HG03175 (cell line): ENCODE results near the gene FGF9.

Experiments used
- ATAC-seq: cut with Tn5 transposase; IDR thresholded peaks from one replicate; pipeline ENCODE4 v1.9.1; 2021; ENCODE audit warnings: mild to moderate bottlenecking, moderate library complexity; ENCODE audit not compliant: unreplicated experiment

FGF9 gene

DNA sequence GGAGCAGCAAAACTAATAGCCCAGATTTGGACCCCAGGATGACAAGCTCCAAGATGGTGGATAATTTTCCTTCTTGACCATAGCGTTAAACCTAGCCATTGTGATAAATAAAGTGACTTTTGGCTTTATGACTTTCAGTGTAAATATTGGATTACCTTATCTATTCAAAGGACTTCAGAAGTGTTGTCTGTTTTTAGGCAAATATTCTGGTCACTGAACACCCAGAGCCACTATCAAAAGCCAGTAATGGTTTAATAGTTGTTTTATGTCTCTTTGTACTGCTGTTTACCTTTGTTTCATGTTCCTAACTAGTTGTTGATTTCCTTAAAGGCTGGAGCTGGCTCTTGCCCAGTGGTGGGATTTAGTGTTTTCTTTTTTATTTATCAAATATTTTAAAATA lies 81.6 kb downstream of the FGF9 start:
- no peak for ATAC-seq

- no peak for ATAC-seq
Measured at GRCh38 chr13:21753117-21753729, 82.3 kb downstream of the FGF9 start.
